HUES48 (cell line): Measurements from ENCODE around the gene CLIC5.

ENCODE experiments used
- H3K27ac ChIP-seq: one replicate; pipeline ENCODE4 v1.7.0; 2013; ENCODE audit warnings: low read depth, low read length, inconsistent platforms
- H3K27me3 ChIP-seq: 2 replicates; pipeline ENCODE4 v1.6.1; 2013; ENCODE audit warnings: mild to moderate bottlenecking, low read length; ENCODE audit not compliant: control insufficient read depth, insufficient read depth
- H3K36me3 ChIP-seq: 2 replicates; pipeline ENCODE4 v1.6.1; 2013; ENCODE audit warnings: low read length; ENCODE audit not compliant: control insufficient read depth, insufficient read depth
- H3K4me1 ChIP-seq: 2 replicates; pipeline ENCODE4 v1.6.1; 2013; ENCODE audit warnings: mild to moderate bottlenecking, low read length; ENCODE audit not compliant: control insufficient read depth, insufficient read depth
- H3K4me3 ChIP-seq: 2 replicates; pipeline ENCODE4 v1.5.1; 2013; ENCODE audit warnings: mild to moderate bottlenecking, low read depth, low read length
- H3K9ac ChIP-seq: 2 replicates; pipeline ENCODE4 v1.6.1; 2013; ENCODE audit warnings: mild to moderate bottlenecking, low read depth, low read length, moderate library complexity
- H3K9me3 ChIP-seq: 2 replicates; pipeline ENCODE4 v1.6.1; 2013; ENCODE audit warnings: low read length; ENCODE audit not compliant: control insufficient read depth, insufficient read depth

CLIC5 gene

DNA sequence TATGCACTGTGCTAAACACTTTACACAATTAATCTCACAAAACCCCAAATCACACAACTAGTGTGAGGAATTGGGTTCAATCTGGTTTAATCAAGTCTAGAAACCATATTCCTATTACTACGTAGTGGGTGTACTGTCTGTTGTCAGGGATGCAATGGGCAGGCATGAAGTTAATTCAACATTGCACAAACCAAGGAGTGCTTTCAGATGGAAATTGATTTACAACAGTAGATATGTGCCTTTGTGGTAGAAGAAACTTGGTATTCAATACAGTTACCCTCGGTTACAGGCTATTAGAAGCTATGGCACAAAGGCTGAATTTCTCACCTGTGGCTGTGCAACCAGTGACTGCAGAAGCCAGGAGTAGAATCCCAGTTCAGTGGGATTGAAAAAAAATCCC lies 157.8 kb downstream of the CLIC5 start:
- peaks cover 5% of the 10 kb centered on the region for H3K27me3 ChIP-seq
- no peak overlapping the region for H3K9ac ChIP-seq
- no peaks in the 10 kb centered on the region for H3K36me3 ChIP-seq
- H3K4me1 ChIP-seq: peaks cover 6% of the 10 kb centered on the region; the same call in 1 of the 2 replicates
- no peak overlapping the region for H3K27ac ChIP-seq
- H3K9me3 ChIP-seq: no peaks in the 10 kb centered on the region
- H3K4me3 ChIP-seq: no peak overlapping the region

DNA sequence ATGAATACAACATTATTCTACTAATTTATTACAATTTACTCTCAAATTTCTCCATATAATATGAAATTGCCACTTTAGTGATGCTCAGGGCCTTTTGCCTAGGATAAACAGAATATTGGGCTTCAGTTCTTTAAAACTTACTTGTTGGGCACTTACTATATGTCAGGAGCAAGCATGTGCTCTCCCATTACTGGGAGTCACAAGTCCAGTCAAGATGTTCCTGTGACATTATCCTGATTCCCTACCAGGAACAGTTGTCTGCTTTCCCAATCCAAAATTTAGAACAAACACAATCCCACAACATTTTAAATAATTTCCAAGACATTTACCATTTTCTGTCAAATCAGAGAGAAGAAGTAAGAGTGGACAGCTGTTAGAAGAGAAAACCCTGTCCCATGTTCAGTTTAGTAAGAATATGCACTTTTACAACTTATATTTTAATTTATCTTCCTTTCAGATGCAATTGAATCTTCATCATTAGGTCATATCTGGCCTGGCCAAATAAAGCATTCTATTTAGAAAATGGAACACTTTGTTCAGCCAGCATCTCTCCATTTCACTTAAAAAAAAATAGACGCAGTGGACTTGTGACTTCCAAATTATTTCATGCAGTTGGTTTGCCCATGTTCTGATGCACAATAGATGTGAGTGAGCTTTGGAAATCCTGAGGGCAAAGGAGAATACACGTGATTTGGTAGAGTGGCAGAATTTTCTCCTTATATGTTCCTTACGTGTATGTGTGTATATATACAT lies 159.8 kb downstream of the CLIC5 start:
- peaks cover 9% of the 10 kb centered on the region; the same call in 1 of the 2 replicates for H3K4me1 ChIP-seq

DNA sequence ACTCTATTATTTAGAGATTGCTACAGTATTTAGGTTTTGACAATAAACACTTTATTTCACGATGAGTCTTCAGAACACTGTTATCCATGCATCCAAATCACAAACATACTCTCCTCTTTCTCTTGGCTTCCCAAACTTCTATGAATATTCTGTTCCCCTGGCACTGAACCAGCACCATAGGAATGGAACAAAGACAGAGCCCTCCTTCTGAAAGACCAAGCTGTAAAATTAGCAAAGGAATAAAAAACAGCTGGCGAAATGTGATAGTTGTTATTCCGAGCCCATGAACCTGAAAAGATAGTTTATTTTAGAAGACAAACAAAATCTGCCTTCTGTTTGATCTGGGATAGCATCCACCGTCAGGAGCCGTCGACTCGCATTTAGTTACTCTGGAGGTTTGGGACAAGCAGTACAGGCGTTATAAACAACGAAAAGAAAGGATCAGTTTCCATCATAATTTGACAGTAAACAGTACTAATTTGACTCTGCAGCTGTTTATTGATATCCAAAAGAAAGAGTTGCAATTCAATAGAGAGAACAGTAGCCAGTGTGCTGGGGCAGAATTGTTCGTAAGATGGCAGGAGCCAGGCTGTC lies 161.4 kb downstream of the CLIC5 start:
- H3K27me3 ChIP-seq: peaks cover 5% of the 10 kb centered on the region
- H3K9ac ChIP-seq: no peak overlapping the region

More for the DNA sequence above, 159.8 kb downstream of the CLIC5 start:
- H3K9me3 ChIP-seq: no peaks in the 10 kb centered on the region
- no peaks in the 10 kb centered on the region for H3K36me3 ChIP-seq
- no peak overlapping the region for H3K4me3 ChIP-seq
- H3K9ac ChIP-seq: no peak overlapping the region
- no peak overlapping the region for H3K27ac ChIP-seq
- peaks cover 5% of the 10 kb centered on the region for H3K27me3 ChIP-seq

DNA sequence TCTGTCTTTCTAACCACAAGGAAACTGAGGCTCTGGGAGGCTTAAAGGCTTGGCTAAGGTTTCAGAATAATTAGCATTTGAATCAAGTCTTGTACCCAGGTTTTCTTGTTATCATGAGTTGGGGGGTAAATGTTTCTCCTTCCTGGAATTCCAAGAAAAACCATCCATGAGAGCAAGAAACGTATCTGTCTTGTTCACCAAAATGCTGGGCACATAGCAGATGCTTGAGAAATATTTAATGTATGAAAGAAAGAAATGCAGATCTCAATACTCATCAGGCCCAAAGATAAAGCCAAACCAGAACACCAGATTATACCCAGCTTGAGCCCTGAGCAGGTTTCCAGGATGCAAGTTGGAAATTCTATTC lies 164.6 kb downstream of the CLIC5 start:
- no peak overlapping the region for H3K9ac ChIP-seq
- H3K27ac ChIP-seq: no peak overlapping the region
- H3K36me3 ChIP-seq: no peaks in the 10 kb centered on the region
- peaks cover 5% of the 10 kb centered on the region for H3K27me3 ChIP-seq
- H3K9me3 ChIP-seq: no peaks in the 10 kb centered on the region
- no peak overlapping the region for H3K4me3 ChIP-seq
- peaks cover 13% of the 10 kb centered on the region; the same call in 1 of the 2 replicates for H3K4me1 ChIP-seq

More for the DNA sequence above, 161.4 kb downstream of the CLIC5 start:
- Histone ChIP-seq H3K4me3 (no peak overlapping the region), H3K4me1 (peaks cover 13% of the 10 kb centered on the region; the same call in 1 of the 2 replicates), H3K36me3 (no peaks in the 10 kb centered on the region), H3K27ac (no peak overlapping the region), H3K9me3 (no peaks in the 10 kb centered on the region)

DNA sequence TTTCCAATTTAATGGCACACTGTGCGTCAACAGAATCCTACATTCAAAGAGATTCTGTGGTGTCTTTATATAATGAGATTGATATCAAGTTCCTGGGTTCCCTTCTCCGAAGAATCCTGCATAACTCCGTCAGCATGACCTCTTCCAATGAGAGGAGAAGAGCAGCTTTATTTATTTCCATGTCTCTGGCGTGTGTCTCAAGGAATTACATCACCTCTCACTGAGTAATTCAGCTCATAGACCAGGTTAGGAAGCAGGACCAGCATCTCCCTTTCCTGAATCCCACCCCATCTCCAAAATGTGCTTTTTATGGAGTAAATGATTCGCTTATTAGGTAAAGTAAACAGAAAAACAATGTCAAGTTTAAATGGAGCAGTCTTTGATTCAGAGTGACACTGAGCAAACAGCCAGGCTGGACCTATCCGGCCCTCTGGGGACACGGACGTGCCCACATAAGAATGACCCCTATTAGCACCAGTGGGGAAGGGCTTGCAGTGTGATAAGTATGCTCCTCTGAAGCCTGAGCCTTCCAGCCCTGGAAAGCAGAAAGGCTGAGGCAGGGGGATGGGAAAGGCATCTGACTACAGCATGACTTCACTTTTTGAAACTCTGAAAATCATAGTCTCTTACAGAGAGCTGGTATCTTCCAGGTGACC lies 165.2 kb downstream of the CLIC5 start:
- Histone ChIP-seq H3K27ac (no peak overlapping the region), H3K4me3 (no peak overlapping the region), H3K36me3 (no peaks in the 10 kb centered on the region), H3K9me3 (no peaks in the 10 kb centered on the region), H3K27me3 (peaks cover 5% of the 10 kb centered on the region), H3K4me1 (peaks cover 13% of the 10 kb centered on the region; the same call in 1 of the 2 replicates), H3K9ac (no peak overlapping the region)

DNA sequence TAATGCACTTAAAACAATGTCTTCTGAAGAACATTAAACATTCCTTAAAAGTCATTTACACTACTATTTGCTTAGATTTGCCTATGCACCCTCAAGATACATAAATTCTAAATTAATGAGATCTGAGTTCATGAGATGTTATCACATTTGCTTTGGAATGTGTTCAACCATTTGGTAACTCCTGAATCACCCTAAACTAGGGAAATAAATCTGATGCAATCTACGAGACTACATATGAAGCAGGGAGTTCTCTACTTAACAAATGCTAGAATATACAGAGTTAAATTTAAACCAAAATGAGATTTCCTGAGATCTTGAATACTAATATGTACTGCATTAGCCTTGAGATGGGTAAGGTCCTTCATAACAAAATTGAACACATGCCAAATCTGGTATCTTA lies 170.1 kb downstream of the CLIC5 start:
- Histone ChIP-seq H3K27ac (no peak overlapping the region), H3K27me3 (no peaks in the 10 kb centered on the region), H3K4me1 (0 out of 2 replicates have a peak, but pooled peaks cover 1% of the 10 kb centered on the region), H3K9me3 (no peaks in the 10 kb centered on the region), H3K36me3 (no peaks in the 10 kb centered on the region), H3K4me3 (no peak overlapping the region), H3K9ac (no peak overlapping the region)

DNA sequence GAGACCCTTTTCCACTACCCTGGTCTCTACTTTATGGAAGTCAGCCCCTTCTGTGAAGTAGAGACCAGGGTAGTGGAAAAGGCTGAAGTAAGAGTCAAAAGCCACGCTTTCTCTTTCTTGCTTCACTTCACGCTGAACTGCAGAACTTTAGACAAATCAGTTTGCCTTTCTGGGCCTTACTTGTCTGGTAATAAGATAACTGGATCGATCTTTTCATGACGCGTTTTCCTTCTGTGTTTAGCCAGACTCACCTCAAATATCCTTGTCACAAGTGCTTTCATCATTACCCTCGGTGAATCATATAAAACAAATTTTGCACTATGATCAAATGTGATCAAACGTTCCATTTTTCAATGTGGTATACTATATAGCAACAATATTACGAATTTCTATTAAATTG lies 170.7 kb downstream of the CLIC5 start:
- no peaks in the 10 kb centered on the region for H3K27me3 ChIP-seq
- no peak overlapping the region for H3K27ac ChIP-seq
- H3K4me1 ChIP-seq: no peaks in the 10 kb centered on the region
- no peaks in the 10 kb centered on the region for H3K9me3 ChIP-seq
- no peaks in the 10 kb centered on the region for H3K36me3 ChIP-seq
- H3K4me3 ChIP-seq: no peak overlapping the region
- no peak overlapping the region for H3K9ac ChIP-seq

DNA sequence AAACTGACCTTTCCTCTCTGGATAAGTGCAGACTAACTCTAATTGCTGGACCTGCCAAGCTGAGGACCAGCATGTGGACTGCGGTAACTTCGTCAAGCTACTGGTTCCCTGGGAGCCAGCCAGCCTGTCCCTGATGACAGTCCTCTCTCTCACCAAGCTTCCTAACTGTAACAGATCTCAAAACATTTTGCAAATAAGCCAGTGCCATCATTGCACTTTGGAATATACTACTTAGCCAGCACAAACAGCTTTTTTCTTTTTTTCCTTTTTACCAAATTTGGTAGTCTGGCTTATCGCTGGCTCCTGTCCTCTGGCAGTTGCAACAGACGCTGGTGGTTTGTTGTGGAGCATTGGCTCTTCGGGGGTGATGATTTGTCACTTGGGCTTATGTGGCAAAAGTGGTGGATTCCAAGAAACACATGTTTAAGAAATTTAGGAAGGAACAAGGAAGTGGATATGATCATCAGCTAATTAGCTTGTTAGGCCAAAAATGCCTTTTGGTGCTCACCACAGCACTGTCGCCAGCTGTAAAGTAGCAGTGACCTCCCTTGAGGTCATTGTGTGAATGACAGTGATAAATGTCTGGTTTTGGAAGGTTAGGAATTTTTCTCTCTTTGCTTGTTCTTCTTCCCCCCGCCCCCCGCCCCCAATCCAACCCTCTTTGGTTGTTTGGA lies 171.7 kb downstream of the CLIC5 start:
- no peak overlapping the region for H3K4me3 ChIP-seq
- H3K9me3 ChIP-seq: no peaks in the 10 kb centered on the region
- H3K27me3 ChIP-seq: no peaks in the 10 kb centered on the region
- no peak overlapping the region for H3K9ac ChIP-seq
- no peaks in the 10 kb centered on the region for H3K4me1 ChIP-seq
- no peaks in the 10 kb centered on the region for H3K36me3 ChIP-seq
- no peak overlapping the region for H3K27ac ChIP-seq

DNA sequence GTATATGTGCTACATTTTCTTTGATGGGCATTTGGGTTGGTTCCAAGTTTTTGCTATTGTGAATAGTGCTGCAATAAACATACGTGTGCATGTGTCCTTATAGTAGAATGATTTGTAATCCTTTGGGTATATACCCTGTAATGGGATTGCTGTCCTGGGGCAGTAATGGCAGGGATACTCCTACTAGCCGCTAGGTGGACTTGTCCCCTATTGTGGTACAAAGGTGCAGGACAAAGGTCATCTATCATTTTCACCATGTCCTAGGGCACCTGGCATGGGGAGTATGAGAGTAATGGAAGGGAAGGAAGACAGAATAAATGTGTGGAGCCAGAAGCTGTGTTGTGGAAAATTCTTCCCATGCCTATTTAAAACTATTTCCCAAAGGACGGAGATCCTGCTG lies 174.6 kb downstream of the CLIC5 start:
- H3K27ac ChIP-seq: no peak overlapping the region
- no peaks in the 10 kb centered on the region for H3K36me3 ChIP-seq
- H3K9me3 ChIP-seq: no peaks in the 10 kb centered on the region
- H3K4me3 ChIP-seq: no peak overlapping the region
- H3K4me1 ChIP-seq: no peaks in the 10 kb centered on the region
- no peak overlapping the region for H3K9ac ChIP-seq
- H3K27me3 ChIP-seq: no peaks in the 10 kb centered on the region

DNA sequence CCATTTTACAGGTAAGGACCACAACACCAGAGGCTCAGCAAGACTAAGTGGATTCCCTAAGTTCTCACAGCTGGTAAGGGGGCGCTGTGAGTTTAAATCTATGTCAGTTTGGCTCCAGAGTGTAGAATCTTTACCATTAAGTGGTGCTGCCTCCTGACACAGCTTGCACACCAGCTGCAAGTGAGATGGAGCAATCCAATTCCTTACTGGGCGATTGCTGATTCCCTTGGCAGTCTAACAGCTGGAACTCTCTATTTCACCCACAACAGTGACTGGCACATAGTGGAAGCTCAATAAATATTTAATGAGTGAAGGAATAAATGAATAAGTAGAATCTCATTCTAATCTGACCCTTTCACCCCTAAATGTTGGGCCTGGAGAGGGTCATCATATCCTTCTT lies 176.7 kb downstream of the CLIC5 start:
- Histone ChIP-seq H3K27me3 (no peaks in the 10 kb centered on the region), H3K4me1 (no peaks in the 10 kb centered on the region), H3K9me3 (no peaks in the 10 kb centered on the region), H3K36me3 (no peaks in the 10 kb centered on the region), H3K27ac (no peak overlapping the region), H3K9ac (no peak overlapping the region), H3K4me3 (no peak overlapping the region)

DNA sequence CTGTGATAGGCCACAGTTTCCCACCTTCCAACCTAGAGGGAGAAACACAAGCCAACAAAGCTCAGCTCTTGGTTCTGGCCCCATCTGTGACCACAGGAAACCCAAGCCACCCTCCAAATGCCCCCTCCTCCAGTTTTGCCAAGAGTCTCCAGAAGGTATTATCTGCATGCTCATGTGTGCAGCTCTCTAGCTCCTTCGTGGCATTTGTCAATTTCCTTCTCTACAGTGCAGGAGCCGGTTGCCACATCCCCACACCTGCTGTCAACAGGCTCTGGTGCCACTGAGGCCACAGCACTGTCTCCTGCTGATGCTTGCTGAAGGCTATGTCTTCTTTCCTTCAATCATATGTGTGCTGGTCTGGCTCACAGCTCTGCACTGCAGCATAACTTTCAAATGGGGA lies 177.2 kb downstream of the CLIC5 start:
- H3K36me3 ChIP-seq: no peaks in the 10 kb centered on the region
- no peak overlapping the region for H3K27ac ChIP-seq
- H3K4me3 ChIP-seq: no peak overlapping the region
- no peaks in the 10 kb centered on the region for H3K27me3 ChIP-seq
- no peaks in the 10 kb centered on the region for H3K4me1 ChIP-seq
- H3K9ac ChIP-seq: no peak overlapping the region
- no peaks in the 10 kb centered on the region for H3K9me3 ChIP-seq
